Right atrium auricular region (tissue), 2 donors: ENCODE results near the gene PPP4R1. TPM values are rescaled to one million over a fixed set of nuclear protein-coding genes. Genes with fewer than 3 reads are reported as not detected.

ENCODE experiments used
- DNase-seq: peaks from one replicate; pipeline ENCODE4 v3.0.0-alpha.2; 2019; ENCODE audit warnings: low spot score
- H3K27ac ChIP-seq, 2 donors: fragments of 200-600 bp; sonication (generic); 1 replicate in 1 of 2; 2 replicates in 1 of 2; pipeline ENCODE4 v1.5.1; 2016 to 2019
- H3K27me3 ChIP-seq, 2 donors: fragments of 200-600 bp; sonication (generic); one replicate each; pipeline versions ENCODE4 v1.5.1 to v1.6.0; 2017 to 2019
- H3K36me3 ChIP-seq: fragments of 200-600 bp; sonication (generic); one replicate; pipeline ENCODE4 v1.5.1; 2016
- H3K4me1 ChIP-seq, 2 donors: fragments of 200-600 bp; sonication (generic); one replicate each; pipeline versions ENCODE4 v1.5.1 to v1.6.0; 2017 to 2019
- H3K4me3 ChIP-seq, 2 donors: fragments of 200-600 bp; sonication (generic); 1 replicate in 1 of 2; 2 replicates in 1 of 2; pipeline ENCODE4 v1.5.1; 2017 to 2019; ENCODE audit warnings: mild to moderate bottlenecking in 1 of 2, moderate library complexity in 1 of 2
- H3K9me3 ChIP-seq, 2 donors: fragments of 200-600 bp; sonication (generic); one replicate each; pipeline ENCODE4 v1.5.1; 2019
- total RNA-seq, 2 donors: library from RNA; depleted of rRNA; stranded (reverse); fragments of >200 nt; gene quantifications; one replicate each; pipeline ENCODE4 v1.1.0, GENCODE V29; 2016
- TF ChIP-seq, protein P1 (sequence below), 2 donors: fragments of 200-600 bp; sonication (generic); IDR thresholded peaks; one replicate each; pipeline ENCODE4 v1.5.1; 2019; ENCODE audit warnings: antibody characterized with exemption in 2 of 2

PPP4R1 gene
- total RNA-seq, 2 donors from 2014 or later, result 38.9 to 51.4 TPM

DNA sequence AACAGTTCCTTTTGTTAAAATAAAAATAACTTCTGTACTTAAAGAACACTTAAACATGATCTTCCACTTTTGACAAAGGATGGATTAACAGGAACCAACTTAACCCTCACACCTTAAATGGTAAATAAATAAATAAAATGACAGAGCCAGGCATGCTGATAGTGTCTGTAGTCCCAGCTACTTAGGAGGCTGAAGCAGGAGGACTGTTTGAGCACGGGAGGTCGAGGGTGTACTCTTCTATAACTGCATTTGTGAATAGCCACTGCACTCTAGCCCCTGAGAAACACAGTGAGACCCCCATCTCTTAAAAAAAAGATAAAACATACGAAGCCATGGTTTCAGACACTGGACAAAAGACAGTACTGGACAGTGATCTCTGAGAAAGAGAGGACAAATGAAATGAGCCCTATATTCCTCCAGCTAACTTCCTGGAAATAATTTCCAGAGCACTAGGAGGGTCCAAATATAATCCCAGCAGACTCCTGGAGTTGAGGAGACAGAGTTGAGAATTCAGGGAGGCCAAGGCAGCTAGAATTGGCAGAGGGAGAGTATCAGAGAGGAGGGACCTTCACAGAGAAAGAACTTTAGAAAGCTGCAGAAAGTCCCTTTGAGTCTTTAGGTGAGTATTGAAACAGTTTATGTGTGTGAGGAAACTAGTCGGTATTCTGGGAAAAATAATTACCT lies 17.4 kb downstream of the PPP4R1 start:
- Histone ChIP-seq H3K4me3 (no peak overlapping the region), H3K27ac (no peak overlapping the region), H3K27me3 (no peaks in the 10 kb centered on the region), H3K4me1 (peaks cover 0 to 10% of the 10 kb centered on the region in 2 donors), H3K9me3 (peaks cover 0 to 35% of the 10 kb centered on the region in 2 donors), H3K36me3 (no peaks in the 10 kb centered on the region)
- no peak for DNase-seq
- TF ChIP-seq, protein P1, sequence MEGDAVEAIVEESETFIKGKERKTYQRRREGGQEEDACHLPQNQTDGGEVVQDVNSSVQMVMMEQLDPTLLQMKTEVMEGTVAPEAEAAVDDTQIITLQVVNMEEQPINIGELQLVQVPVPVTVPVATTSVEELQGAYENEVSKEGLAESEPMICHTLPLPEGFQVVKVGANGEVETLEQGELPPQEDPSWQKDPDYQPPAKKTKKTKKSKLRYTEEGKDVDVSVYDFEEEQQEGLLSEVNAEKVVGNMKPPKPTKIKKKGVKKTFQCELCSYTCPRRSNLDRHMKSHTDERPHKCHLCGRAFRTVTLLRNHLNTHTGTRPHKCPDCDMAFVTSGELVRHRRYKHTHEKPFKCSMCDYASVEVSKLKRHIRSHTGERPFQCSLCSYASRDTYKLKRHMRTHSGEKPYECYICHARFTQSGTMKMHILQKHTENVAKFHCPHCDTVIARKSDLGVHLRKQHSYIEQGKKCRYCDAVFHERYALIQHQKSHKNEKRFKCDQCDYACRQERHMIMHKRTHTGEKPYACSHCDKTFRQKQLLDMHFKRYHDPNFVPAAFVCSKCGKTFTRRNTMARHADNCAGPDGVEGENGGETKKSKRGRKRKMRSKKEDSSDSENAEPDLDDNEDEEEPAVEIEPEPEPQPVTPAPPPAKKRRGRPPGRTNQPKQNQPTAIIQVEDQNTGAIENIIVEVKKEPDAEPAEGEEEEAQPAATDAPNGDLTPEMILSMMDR (IDR thresholded peaks at IDR 0.05), result no peak

DNA sequence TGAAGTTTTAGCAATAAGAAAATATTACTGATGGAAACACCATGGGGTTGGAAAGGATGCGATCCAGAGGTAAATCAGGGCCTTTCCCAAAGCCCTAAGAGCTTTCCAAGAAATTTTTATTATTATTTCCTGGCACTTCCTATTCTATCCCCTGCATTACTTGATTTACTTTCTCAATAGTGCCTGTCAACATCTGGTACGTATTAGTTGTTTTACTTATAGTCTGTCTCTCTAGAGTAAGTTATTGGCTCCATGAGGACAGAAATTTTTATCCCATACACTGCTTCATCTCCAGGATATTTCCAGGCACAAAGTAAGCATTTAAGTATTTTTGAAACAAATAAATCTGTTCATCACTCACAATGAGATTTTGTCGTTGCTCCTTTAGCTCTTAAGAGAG lies 18.1 kb downstream of the PPP4R1 start:
- H3K27me3 ChIP-seq, result no peaks in the 10 kb centered on the region
- H3K4me1 ChIP-seq, result peaks cover 0 to 10% of the 10 kb centered on the region in 2 donors
- H3K27ac ChIP-seq, result no peak overlapping the region
- H3K9me3 ChIP-seq, result peaks cover 0 to 35% of the 10 kb centered on the region in 2 donors
- no peak for DNase-seq
- no peak overlapping the region for H3K4me3 ChIP-seq
- TF ChIP-seq, protein P1 (IDR thresholded peaks at IDR 0.05), result no peak
- H3K36me3 ChIP-seq, result no peaks in the 10 kb centered on the region

DNA sequence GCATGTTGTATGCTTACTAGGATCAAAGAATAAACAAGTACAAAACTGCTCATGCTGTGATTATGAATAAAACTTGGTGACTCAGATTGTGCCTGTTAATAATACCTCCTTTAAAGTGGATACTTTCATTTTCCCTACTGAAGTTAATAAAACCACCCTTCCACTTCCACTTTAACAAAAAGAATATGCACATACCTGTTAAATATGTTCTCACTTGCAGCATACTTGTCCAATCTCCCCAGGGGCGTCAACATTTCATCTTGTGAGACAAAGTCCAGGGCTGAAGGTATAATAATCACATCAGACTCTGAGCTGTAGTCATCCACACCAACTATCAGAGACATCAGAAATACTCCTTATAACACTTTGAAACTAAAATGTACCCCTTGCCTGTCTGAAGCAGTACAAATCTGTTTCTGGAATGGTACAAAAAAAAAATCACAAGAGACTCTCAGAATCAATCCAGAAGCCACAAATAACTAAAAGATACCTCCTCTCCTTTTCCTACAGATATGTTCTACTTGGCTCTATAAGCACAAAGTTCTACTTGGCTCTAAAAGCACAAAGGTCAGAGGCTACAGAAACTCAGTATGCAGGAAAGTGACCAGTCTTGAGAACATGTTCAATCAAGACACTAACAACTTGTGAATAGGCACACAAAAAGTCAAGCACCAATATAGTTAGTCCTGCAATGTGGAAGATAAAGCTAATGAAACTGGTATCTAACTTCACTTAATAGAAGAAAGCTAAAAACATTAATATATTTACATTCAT lies 19.3 kb downstream of the PPP4R1 start:
- no peak overlapping the region for H3K4me3 ChIP-seq
- no peak overlapping the region for H3K27ac ChIP-seq
- DNase-seq, result no peak
- H3K4me1 ChIP-seq, result peaks cover 0 to 10% of the 10 kb centered on the region in 2 donors
- no peaks in the 10 kb centered on the region for H3K36me3 ChIP-seq
- peaks cover 0 to 24% of the 10 kb centered on the region in 2 donors for H3K9me3 ChIP-seq
- no peaks in the 10 kb centered on the region for H3K27me3 ChIP-seq
- TF ChIP-seq, protein P1 (IDR thresholded peaks at IDR 0.05), result no peak

DNA sequence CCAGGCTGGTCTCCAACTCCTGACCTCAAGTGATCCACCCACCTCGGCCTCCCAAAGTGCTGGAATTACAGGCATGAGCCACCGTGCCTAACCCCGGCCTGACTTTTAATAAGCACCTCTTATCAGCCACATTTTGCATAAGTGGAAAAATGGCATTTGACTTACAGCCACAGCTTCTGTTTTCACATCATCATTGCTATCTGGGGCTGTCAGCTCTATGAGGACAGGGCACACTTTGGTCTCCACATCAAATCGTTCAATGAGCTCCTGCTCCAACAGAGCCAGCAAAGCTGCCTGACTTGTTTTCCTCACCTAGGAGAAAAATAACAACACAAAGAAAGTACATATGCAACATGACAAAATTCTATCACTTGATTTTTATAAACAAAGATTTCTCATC lies 26.4 kb downstream of the PPP4R1 start:
- no peak overlapping the region for H3K4me3 ChIP-seq
- no peaks in the 10 kb centered on the region for H3K4me1 ChIP-seq
- no peaks in the 10 kb centered on the region for H3K9me3 ChIP-seq
- no peaks in the 10 kb centered on the region for H3K27me3 ChIP-seq
- peaks cover 32% of the 10 kb centered on the region for H3K36me3 ChIP-seq
- TF ChIP-seq, protein P1 (IDR thresholded peaks at IDR 0.05), result no peak
- no peak for DNase-seq
- H3K27ac ChIP-seq, result no peak overlapping the region

- no peak for DNase-seq
- Histone ChIP-seq H3K4me3 (no peak overlapping the region), H3K36me3 (peaks cover 42% of the 10 kb centered on the region), H3K27me3 (no peaks in the 10 kb centered on the region), H3K9me3 (peaks cover 0 to 7% of the 10 kb centered on the region in 2 donors), H3K27ac (no peak overlapping the region), H3K4me1 (no peaks in the 10 kb centered on the region)
- TF ChIP-seq, protein P1 (IDR thresholded peaks at IDR 0.05), result no peak
Measured at GRCh38 chr18:9586814-9587213, 27.5 kb downstream of the PPP4R1 start.
